Trophoblast cell (in vitro differentiated cells and primary cell): ENCODE results near the gene LGALS9.
"Not testable (repeated sequence)": the region's sequence is repeated elsewhere in the genome, so short reads cannot be mapped to it uniquely, and the experiment has no call there.

ENCODE experiments used
- DNase-seq, 2 donors: peaks; one replicate each; pipeline ENCODE4 v3.0.0-alpha.2; 2016
- H2AFZ ChIP-seq: 2 replicates; pipeline ENCODE4 v1.6.1; 2013; ENCODE audit warnings: low read length, moderate library complexity, mild to moderate bottlenecking; ENCODE audit not compliant: insufficient read depth, poor library complexity
- H2AK5ac ChIP-seq: 2 replicates; pipeline ENCODE4 v1.6.1; 2013; ENCODE audit warnings: mild to moderate bottlenecking, low read length
- H2BK120ac ChIP-seq: 2 replicates; pipeline ENCODE4 v1.6.1; 2013; ENCODE audit warnings: low read length, mild to moderate bottlenecking, moderate library complexity; ENCODE audit not compliant: insufficient read depth, poor library complexity
- H2BK12ac ChIP-seq: 2 replicates; pipeline ENCODE4 v1.6.1; 2013; ENCODE audit warnings: mild to moderate bottlenecking, low read length, moderate library complexity
- H2BK5ac ChIP-seq: 2 replicates; pipeline ENCODE4 v1.6.1; 2013; ENCODE audit warnings: low read length, low read depth, moderate library complexity, mild to moderate bottlenecking; ENCODE audit not compliant: poor library complexity
- H3K14ac ChIP-seq: 2 replicates; pipeline ENCODE4 v1.6.1; 2013; ENCODE audit warnings: mild to moderate bottlenecking, low read length
- H3K18ac ChIP-seq: 2 replicates; pipeline ENCODE4 v1.6.1; 2013; ENCODE audit warnings: mild to moderate bottlenecking, low read length
- H3K23ac ChIP-seq: 2 replicates; pipeline ENCODE4 v1.6.1; 2013; ENCODE audit warnings: low read length
- H3K27ac ChIP-seq: 2 replicates; pipeline ENCODE4 v1.5.1; 2013; ENCODE audit warnings: low read depth, mild to moderate bottlenecking, inconsistent platforms, low read length, moderate library complexity
- H3K27me3 ChIP-seq: 2 replicates; pipeline ENCODE4 v1.6.1; 2013; ENCODE audit warnings: inconsistent platforms, mild to moderate bottlenecking, low read length, moderate library complexity; ENCODE audit not compliant: insufficient read depth
- H3K36me3 ChIP-seq, 2 experiments: 1 replicate in 1 of 2; 2 replicates in 1 of 2; pipeline ENCODE4 v1.6.1; 2013; ENCODE audit warnings: low read length in 2 of 2, mild to moderate bottlenecking in 2 of 2, moderate library complexity in 1 of 2; ENCODE audit not compliant: insufficient read depth in 2 of 2, control insufficient read depth in 1 of 2
- H3K4ac ChIP-seq: 2 replicates; pipeline ENCODE4 v1.6.1; 2013; ENCODE audit warnings: low read depth, mild to moderate bottlenecking, low read length, moderate library complexity
- H3K4me1 ChIP-seq, 2 experiments: 1 replicate in 1 of 2; 2 replicates in 1 of 2; pipeline ENCODE4 v1.6.1; 2013; ENCODE audit warnings: low read length in 2 of 2, mild to moderate bottlenecking in 2 of 2, moderate library complexity in 1 of 2; ENCODE audit not compliant: insufficient read depth in 2 of 2, control insufficient read depth in 1 of 2
- H3K4me2 ChIP-seq: 2 replicates; pipeline ENCODE4 v1.6.1; 2013; ENCODE audit warnings: inconsistent platforms, mild to moderate bottlenecking, low read length, moderate library complexity
- H3K4me3 ChIP-seq: 2 replicates; pipeline ENCODE4 v1.5.1; 2013; ENCODE audit warnings: mild to moderate bottlenecking, low read depth, low read length, inconsistent platforms
- H3K79me1 ChIP-seq: one replicate; pipeline ENCODE4 v1.6.1; 2013; ENCODE audit warnings: low read length
- H3K79me2 ChIP-seq: 2 replicates; pipeline ENCODE4 v1.6.1; 2013; ENCODE audit warnings: low read length, mild to moderate bottlenecking; ENCODE audit not compliant: control insufficient read depth, insufficient read depth, poor library complexity
- H3K9ac ChIP-seq: 2 replicates; pipeline ENCODE4 v1.6.1; 2013; ENCODE audit warnings: mild to moderate bottlenecking, low read length
- H3K9me3 ChIP-seq: 2 replicates; pipeline ENCODE4 v1.6.1; 2013; ENCODE audit warnings: low read depth, mild to moderate bottlenecking, control low read depth, inconsistent platforms, low read length; ENCODE audit not compliant: insufficient read depth
- H4K12ac ChIP-seq: 2 replicates; pipeline ENCODE4 v1.6.1; 2013; ENCODE audit warnings: low read depth, mild to moderate bottlenecking, low read length, moderate library complexity
- H4K8ac ChIP-seq: 2 replicates; pipeline ENCODE4 v1.6.1; 2013; ENCODE audit warnings: low read depth, mild to moderate bottlenecking, low read length, moderate library complexity
- H4K91ac ChIP-seq: one replicate; pipeline ENCODE4 v1.6.1; 2013; ENCODE audit warnings: low read depth, mild to moderate bottlenecking, low read length, moderate library complexity
- WGBS: extraction: QIAGEN DNeasy Blood & Tissue Kit; methylation state at CpG from one replicate; pipeline ENCODE4 v1.1.7; 2013; ENCODE audit warnings: missing lambda C conversion rate; ENCODE audit not compliant: insufficient read length, insufficient coverage; ENCODE audit errors: extremely low coverage; 5-methylcytosine and 5-hydroxymethylcytosine counted together

The LGALS9 gene

DNA sequence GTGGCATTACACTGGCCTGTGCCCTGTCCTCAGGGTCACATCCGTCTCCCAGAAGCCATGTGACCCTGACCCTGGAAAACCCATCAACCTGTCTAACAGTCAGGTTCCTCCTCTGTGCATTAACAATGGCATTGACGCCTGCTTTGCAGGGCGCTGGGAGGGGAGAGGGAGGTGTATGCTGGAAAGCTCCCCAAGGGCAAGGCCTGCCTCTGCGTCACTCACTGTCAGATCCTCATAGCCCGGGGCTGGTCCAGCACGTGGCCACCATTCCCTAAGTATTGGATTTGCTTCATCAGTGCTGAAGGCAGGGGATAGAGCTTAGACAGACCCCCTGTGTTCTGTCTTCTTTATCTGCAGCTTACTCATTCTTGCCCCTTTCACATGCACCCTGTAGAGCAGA is 35.3 kb downstream of the LGALS9 start:
- no CpG with 5 or more reads among the region's 6 CpGs for WGBS
- H2AK5ac ChIP-seq, H4K8ac ChIP-seq, H3K27ac ChIP-seq, H3K14ac ChIP-seq, H3K23ac ChIP-seq, H3K27me3 ChIP-seq, H3K18ac ChIP-seq, H3K4me1 ChIP-seq, H4K12ac ChIP-seq, H2AFZ ChIP-seq, H3K79me2 ChIP-seq, H3K4ac ChIP-seq, H3K9me3 ChIP-seq, H3K36me3 ChIP-seq, H2BK12ac ChIP-seq, H4K91ac ChIP-seq, H3K4me2 ChIP-seq, H3K9ac ChIP-seq, H3K79me1 ChIP-seq, H3K4me3 ChIP-seq, H2BK120ac ChIP-seq, H2BK5ac ChIP-seq: not testable (repeated sequence)
- peak in 1 of 2 donors; percentile 5 for DNase-seq

DNA sequence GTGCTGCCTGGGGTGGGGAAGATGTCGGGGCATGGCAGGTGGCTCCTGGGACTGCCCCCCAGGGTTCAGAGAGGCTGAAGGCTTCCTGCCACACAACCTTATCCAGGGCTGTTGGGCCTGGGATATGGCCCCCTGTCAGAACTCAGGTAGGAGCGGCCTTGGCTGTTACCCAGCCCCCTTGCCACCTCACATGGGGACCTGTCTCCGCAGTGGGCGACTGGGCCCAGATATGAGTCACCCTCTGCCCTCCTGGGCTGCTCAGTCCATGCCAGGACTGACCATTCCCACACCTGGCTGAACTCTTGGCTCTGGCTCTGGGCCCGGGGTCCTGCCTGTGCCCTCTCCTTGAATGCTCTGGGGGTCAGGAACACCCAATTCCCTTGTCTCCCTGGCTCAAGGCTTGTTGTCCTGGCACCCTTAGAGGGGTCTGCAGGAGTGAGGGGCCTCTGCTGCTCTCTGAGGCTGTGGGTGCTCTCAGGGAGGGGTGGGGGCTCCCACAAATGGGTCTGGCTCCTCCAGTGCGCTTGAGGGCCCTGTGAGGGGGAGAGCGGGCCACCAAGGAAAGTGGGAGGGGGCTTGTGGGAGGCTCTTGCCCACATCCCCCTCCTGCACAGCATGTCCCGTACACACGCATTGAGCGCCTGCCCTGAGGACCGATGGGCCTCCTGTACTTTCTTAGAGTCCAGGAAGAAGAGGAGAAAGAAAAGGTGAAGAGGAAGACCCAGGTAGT is 36.0 kb downstream of the LGALS9 start:
- Histone ChIP-seq H3K27me3 (no peaks in the 10 kb centered on the region), H3K9ac (no peak overlapping the region), H2BK12ac (no peak overlapping the region), H3K27ac (no peak overlapping the region), H3K14ac (no peak overlapping the region), H3K4me1 (no peaks in the 10 kb centered on the region), H3K9me3 (peaks cover 1% of the 10 kb centered on the region), H3K18ac (no peak overlapping the region), H3K4ac (no peak overlapping the region), H3K79me2 (no peaks in the 10 kb centered on the region), H2BK120ac (no peak overlapping the region), H3K4me3 (no peak overlapping the region), H3K79me1 (no peaks in the 10 kb centered on the region), H3K23ac (no peak overlapping the region), H4K12ac (no peak overlapping the region), H2AK5ac (no peak overlapping the region), H4K8ac (no peak overlapping the region), H2AFZ (no peak overlapping the region), H4K91ac (no peak overlapping the region), H3K4me2 (no peak overlapping the region), H2BK5ac (no peak overlapping the region), H3K36me3 (no peaks in the 10 kb centered on the region)
- no peak for DNase-seq
- WGBS: no CpG with 5 or more reads among the region's 11 CpGs

DNA sequence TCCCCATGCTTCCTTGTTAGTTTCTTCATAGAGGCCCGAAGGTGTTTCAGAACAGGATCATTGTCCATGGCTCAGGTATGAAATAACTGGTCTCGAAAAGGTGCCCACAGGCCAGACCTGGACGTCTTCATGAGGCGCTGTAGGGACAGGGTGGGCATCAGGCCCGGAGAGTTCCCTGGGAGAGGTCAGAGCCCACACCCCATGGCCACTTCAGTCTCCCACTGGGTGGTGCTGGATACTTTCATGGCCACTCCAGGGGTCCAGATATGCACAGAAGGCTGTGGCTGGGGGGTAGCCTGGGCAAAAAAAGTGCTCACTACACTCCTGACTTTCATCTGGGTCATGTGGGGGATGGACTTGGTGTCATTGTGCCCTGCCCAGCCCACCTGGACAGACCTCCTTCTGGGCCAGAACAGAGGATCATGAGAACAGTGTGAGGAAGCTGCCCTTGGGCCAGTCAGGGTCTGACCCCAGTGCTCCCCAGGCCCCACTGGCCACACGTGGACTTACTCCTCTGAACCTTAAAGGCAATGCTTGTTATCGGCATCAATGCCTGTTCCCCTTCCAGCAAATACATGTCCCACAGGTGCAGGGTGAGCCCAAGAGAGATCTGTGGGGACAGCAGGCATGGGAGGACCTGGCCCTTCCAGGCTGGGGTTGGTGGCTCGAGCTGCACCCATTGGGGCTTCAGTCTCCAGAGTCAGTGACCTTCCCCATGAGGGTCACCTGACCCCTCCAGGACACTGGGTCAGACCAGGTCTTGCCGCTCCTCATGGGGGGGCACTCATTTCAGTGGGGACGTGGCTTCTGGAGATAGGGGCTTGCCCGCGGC is 36.9 kb downstream of the LGALS9 start:
- Histone ChIP-seq H2BK5ac (no peak overlapping the region), H2BK12ac (no peak overlapping the region), H3K4me2 (no peak overlapping the region), H3K14ac (no peak overlapping the region), H3K9me3 (peaks cover 3% of the 10 kb centered on the region), H4K12ac (no peak overlapping the region), H2AFZ (no peak overlapping the region), H3K27ac (no peak overlapping the region), H4K91ac (no peak overlapping the region), H2BK120ac (no peak overlapping the region), H3K79me1 (no peaks in the 10 kb centered on the region), H3K23ac (no peak overlapping the region), H3K9ac (no peak overlapping the region), H4K8ac (no peak overlapping the region), H3K4me1 (no peaks in the 10 kb centered on the region), H3K36me3 (no peaks in the 10 kb centered on the region), H3K18ac (no peak overlapping the region), H3K79me2 (no peaks in the 10 kb centered on the region), H3K27me3 (no peaks in the 10 kb centered on the region), H3K4ac (no peak overlapping the region), H2AK5ac (no peak overlapping the region), H3K4me3 (no peak overlapping the region)
- no peak for DNase-seq
- WGBS: no CpG with 5 or more reads among the region's 12 CpGs

DNA sequence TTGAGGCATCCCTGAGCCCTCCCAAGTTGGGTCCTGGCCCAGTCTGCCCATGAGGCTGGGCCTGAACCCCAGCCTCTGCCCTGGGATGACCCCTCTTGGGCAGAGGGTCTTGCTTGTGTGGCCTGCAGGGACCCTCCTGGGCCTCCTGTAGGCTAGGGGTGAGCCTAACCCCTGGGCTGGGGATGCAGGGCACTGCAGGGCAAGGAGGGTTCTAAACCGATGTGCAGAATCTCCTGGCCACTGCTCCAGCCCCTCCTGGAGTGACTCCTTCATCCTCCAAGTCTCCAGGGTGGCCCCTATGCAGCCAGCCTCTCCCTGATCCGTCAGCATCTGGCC is 37.5 kb downstream of the LGALS9 start:
- no peak overlapping the region for H3K4me3 ChIP-seq
- no peak overlapping the region for H3K18ac ChIP-seq
- no peaks in the 10 kb centered on the region for H3K36me3 ChIP-seq
- no peak overlapping the region for H4K91ac ChIP-seq
- H3K4me1 ChIP-seq: no peaks in the 10 kb centered on the region
- H2BK120ac ChIP-seq: no peak overlapping the region
- no peak overlapping the region for H4K8ac ChIP-seq
- no peak overlapping the region for H2AFZ ChIP-seq
- no peak for DNase-seq
- no peak overlapping the region for H3K4me2 ChIP-seq
- no peak overlapping the region for H3K9ac ChIP-seq
- H3K27me3 ChIP-seq: no peaks in the 10 kb centered on the region
- H2AK5ac ChIP-seq: no peak overlapping the region
- no peak overlapping the region for H3K4ac ChIP-seq
- no peak overlapping the region for H3K27ac ChIP-seq
- no peak overlapping the region for H2BK5ac ChIP-seq
- H3K79me2 ChIP-seq: no peaks in the 10 kb centered on the region
- no peak overlapping the region for H4K12ac ChIP-seq
- no peak overlapping the region for H3K14ac ChIP-seq
- H3K79me1 ChIP-seq: no peaks in the 10 kb centered on the region
- H2BK12ac ChIP-seq: no peak overlapping the region
- H3K23ac ChIP-seq: no peak overlapping the region
- WGBS: no CpG with 5 or more reads among the region's 2 CpGs
- peaks cover 3% of the 10 kb centered on the region for H3K9me3 ChIP-seq
